Gastroesophageal sphincter (tissue), 3 donors: ENCODE data around the gene BHLHE23.

Experiments
- CTCF ChIP-seq, 4 experiments: fragments of 200-600 bp in 2 of 4; fragments of 450-650 bp in 2 of 4; sonication (generic) in 1 of 4; IDR thresholded peaks; one replicate each; pipeline ENCODE4 v1.5.1; 2017 to 2019; ENCODE audit warnings: antibody characterized with exemption in 4 of 4, mild to moderate bottlenecking in 2 of 4, moderate library complexity in 2 of 4
- EP300 ChIP-seq: sonication (generic); formaldehyde crosslinking; IDR thresholded peaks from one replicate; pipeline ENCODE4 v1.6.1; 2017; ENCODE audit warnings: antibody characterized with exemption, mild to moderate bottlenecking
- POLR2A ChIP-seq, 2 donors: fragments of 450-650 bp; IDR thresholded peaks; one replicate each; pipeline ENCODE4 v1.6.1; 2017; ENCODE audit warnings: antibody characterized with exemption in 2 of 2, mild to moderate bottlenecking in 2 of 2, moderate library complexity in 1 of 2
- POLR2AphosphoS5 ChIP-seq: sonication (generic); formaldehyde crosslinking; IDR thresholded peaks from one replicate; pipeline ENCODE4 v1.6.1; 2017; ENCODE audit warnings: antibody characterized with exemption

DNA sequence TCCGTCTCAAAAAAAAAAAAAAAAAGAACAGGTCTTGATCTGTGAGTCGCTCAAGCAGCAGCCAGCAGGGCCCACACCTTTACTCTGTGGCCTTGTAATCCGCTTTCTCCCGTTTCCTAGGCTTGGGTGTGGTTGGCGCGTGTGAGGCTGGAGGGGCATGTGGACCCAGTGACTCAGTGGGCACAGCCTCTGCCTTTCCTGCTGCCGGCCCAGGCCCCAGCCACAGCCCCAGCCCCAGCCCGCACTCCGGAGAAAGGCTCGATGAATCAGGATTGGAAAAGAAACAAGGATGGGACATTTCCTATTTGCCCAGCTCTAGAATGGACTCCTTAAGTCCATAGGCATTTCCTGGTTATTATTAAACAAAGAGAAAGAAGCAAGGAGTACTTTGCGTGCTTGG lies 4.3 kb downstream of the BHLHE23 start:
- TF ChIP-seq POLR2A (IDR thresholded peaks at IDR 0.05) = no peak
- no peak for TF ChIP-seq CTCF (IDR thresholded peaks at IDR 0.05)
- TF ChIP-seq POLR2AphosphoS5 = no peak
- TF ChIP-seq EP300 = no peak
